Vagina (tissue), 2 donors: Measurements from ENCODE around the gene SOS1.

ENCODE experiments used
- CTCF ChIP-seq, 3 experiments: fragments of 450-650 bp in 2 of 3; fragments of 200-600 bp in 1 of 3; sonication (generic) in 1 of 3; IDR thresholded peaks; one replicate each; pipeline ENCODE4 v1.5.1; 2017 to 2019; ENCODE audit warnings: antibody characterized with exemption in 3 of 3, mild to moderate bottlenecking in 2 of 3, moderate library complexity in 2 of 3
- POLR2A ChIP-seq, 2 donors: fragments of 450-650 bp; IDR thresholded peaks; one replicate each; pipeline ENCODE4 v1.6.1; 2017; ENCODE audit warnings: antibody characterized with exemption in 2 of 2, mild to moderate bottlenecking in 2 of 2, moderate library complexity in 2 of 2

DNA sequence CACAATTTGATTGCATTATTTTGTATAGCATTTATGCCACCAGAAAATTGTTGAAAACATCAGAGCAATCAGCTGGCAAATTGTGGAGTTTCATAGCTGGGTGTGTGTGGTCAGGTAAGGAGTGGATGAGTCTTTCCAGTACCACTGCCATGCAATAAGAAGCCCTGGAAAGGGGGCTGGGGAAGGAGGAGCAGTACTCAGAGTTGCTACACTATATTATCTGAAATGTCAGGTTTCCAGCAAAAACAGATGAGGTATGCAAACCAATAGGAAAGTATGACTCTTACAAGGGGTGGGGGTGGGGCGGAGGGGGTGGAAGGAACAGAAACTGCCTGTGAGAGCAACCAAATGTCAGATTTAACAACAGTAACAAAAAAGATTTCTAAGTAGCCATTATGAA lies 112.2 kb downstream of the SOS1 start:
- TF ChIP-seq CTCF (IDR thresholded peaks at IDR 0.05) (no peak), POLR2A (IDR thresholded peaks at IDR 0.05) (no peak)
